GDM1 (cell line): ENCODE data around the gene POLR2F.

Source experiments
- DNase-seq: peaks from one replicate; lab custom pipeline; 2025; lab: John Stamatoyannopoulos, UW

POLR2F gene

DNA sequence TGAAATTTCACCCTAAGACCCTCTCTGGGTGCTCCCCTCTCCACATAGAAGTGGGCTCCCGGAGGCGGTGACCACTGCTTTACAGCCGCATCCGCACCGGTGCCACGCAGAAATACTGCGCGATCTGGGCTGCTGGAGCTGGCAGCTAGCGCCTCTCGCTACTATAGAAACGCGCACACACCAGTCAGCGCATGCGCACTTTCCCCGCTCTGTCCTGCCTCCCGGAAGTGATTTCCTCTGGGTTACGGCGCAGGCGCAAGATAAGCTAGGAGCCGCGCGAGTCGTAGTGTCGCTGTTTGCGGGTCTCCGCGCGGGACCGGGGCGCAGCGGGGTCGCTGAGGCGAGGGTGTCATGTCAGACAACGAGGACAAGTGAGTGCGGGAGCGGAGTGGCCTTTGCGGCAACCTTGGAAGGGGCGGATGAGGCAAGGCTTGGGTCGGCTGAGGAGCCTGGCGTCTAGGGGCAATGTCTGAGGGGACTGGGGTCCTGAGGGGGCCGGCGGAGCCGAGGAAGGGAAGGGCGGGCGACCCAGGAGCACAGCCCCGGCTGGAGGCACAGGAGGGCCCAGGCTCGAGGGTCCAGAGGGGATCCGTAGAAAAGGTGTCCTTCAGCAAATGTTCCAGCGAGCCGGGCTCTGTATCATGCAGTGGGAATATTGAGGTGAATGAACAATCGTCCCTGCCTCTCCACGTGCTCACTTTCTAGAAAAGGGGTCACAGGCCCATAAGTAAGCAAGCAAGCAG is at the start of gene POLR2F, which contains the start of gene C22orf23:
Gene POLR2F, plus strand, starts transcription at position 263 of the 743 bp plus-strand sequence. Its CDS starts 89 bp downstream, at position 352.
Gene C22orf23, minus strand, starts transcription at position 165 of the 743 bp plus-strand sequence. CDS start 452 bp downstream, outside the sequence.
- peak; percentile 89 for DNase-seq

DNA sequence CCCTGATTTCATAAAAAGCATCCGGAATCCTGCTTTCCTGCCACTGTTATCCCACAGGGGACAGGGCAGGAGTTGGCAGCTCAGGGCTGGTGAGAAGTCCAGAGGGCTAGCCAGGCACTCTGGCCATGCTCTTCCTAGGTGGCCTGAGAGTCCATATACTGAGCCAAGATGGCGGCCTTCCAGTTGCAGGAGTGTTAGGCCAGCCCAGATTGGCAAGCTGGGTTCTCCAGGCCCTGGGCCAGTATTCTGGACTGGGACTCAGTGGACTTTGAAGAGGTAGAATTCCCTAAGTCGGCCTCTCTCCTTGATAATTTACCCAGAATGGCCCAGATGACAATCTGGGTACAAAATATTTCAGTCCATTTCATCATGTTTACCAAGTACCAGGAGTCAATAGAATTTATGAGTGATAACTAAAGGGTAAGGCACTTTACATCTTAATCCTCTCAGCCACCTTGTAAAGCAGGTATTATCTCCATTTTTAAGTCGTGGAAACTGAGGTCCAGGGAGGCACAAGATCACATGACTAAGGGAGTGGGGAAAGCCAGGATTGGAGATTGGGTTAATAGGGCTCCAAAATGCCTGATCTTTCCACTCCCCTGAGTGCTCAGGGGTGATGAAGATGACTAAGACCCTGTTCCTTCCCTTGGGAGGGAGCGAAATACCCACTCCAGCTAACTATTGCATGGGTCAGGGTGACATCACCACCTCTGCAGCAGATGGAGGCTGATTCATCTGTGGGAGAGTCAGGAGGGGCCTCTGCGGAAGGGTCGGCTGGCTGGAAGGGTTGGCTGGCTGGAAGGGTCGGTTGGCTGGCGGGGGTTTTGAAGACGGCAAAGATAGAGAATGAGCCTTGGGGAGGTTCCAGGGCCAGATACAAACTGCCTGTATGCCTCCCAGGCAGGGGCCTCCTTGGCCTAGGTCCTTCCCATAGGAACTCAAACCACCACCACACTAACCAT is 48.6 kb upstream of the POLR2F start:
- DNase-seq = peak; percentile 45

DNA sequence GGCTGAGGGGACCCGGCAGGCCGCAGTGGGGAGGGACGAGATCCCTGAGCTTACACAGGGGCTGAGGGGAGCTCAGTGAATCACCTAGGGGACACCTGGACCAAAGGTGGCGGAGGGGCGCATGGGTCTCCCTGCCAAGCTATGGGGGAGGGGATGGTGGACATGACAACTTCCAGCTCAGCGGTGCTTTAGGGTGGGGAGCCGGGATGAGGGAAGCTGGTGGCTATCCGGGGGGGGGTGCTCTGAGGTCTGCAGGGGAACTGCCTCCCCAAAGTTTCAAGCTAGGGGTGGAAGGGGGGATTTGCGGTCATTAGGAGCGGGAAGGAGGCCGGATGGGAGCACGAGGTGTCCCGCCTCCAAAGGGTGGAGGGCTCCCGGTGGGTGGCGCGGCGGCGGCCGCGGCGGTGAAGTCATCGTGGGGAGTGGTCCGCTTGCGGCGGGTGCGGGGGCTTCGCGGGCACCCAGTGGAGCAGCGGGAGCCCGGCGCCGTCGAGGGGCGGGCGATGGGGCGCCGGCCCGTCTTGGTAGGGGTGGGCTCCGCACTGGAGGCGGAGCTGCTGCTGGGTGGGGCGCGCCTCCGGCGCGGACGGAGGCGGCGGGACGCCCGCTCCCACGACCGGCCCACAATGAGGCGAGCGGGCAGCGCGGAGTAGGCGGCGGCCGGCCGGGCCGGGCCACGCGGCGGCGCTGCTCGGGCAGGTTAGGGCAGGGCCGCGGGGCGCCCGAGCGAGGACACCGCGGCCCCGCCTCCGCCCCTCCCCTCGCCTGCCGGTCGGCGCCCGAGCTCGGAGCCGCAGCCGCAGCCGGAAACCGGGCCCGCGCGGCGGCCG is 47.8 kb upstream of the POLR2F start, which contains the start of gene MICALL1:
Gene MICALL1, plus strand, starts transcription at position 764 of the 830 bp plus-strand sequence. CDS start 126 bp downstream, outside the sequence.
- peak; percentile 68 for DNase-seq

DNA sequence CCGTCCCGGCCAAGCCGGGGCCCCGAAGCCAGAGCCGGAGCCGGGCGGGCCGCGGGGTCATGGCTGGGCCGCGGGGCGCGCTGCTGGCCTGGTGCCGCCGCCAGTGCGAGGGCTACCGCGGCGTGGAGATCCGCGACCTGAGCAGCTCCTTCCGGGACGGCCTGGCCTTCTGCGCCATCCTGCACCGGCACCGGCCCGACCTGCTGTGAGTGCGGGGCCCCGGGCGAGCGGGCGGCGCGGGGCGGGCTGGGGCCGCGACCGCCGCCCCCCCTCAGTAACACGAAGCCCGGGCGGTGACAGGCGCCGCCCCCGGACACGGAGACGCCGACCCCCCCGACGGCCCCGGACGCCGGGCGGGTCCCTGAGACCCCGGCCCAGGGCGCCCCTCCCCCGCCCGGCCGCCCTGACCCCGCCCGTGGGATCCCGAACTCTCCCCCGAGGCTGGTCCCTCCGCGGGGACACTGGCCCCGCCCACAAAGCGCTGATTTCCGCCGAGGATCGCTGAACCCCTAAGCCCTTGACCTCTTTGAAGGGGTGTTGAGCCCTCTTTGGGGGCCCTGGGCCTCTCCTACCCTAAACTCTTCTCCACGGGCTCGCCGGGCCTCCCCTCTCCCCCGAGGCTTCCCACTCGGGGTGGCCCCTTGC is 47.0 kb upstream of the POLR2F start:
- no peak for DNase-seq

DNA sequence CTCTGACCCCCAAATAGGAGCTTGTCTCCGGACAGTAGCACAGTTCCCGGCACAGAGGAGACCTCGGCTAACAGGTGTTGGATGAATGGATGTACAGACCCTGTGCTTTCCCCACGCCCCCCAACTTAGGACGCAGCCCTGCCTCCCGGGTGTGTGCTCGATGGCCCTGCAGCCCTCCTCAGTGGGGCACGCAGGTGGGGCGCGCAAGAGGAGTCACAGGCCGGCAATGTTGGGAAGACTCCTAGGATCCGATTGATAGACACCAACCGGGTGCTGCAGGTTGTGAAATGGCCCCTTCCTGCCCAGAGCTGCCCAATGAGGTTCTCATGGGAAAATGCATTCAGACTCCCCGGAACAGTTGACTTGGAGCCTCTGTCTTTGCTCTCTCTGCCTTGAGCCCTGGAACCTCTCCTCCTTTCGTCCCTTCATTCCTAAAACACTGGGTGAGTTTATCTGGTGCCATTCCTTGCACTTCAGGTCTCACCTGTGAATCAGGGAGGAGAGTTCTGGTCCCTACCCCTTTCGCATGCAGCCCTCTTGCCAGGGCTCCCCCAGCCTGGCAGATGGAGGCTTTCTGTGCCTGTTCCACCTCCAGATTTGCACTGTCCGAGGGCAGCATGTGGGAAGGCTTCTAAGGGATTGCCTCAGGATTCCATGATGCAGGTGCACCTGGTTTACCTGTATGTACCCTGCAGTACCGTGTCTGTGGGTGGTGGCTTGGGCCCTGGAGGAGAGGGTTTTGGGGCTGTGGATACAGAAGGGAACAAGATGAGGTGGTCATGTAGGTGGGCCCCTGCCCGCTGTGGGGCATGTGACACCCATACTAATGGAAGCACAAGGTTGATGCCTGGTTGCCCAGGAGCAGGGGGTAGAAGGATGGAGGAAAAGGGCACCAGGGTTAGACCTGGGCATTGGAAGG is 46.2 kb upstream of the POLR2F start:
- DNase-seq = no peak

DNA sequence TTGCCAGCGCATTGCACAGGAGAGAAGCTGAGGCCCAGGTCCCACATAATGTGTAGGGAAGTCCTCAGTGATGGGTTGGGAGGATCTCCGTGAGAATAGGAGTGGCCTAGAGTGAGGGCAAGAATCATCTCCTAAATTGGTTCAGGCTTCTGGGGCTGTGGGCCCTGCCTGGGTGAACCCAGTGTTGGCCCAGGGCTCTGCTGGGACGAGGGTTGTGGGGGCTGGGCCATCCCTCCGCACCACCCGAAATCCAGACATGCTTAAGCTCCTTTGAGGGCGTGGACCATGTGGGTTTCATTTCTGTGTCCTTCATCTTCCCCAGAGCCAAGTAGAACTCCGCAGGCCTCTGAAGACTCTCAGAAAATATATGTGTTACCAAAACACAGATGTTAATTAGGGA is 43.7 kb upstream of the POLR2F start:
- no peak for DNase-seq

DNA sequence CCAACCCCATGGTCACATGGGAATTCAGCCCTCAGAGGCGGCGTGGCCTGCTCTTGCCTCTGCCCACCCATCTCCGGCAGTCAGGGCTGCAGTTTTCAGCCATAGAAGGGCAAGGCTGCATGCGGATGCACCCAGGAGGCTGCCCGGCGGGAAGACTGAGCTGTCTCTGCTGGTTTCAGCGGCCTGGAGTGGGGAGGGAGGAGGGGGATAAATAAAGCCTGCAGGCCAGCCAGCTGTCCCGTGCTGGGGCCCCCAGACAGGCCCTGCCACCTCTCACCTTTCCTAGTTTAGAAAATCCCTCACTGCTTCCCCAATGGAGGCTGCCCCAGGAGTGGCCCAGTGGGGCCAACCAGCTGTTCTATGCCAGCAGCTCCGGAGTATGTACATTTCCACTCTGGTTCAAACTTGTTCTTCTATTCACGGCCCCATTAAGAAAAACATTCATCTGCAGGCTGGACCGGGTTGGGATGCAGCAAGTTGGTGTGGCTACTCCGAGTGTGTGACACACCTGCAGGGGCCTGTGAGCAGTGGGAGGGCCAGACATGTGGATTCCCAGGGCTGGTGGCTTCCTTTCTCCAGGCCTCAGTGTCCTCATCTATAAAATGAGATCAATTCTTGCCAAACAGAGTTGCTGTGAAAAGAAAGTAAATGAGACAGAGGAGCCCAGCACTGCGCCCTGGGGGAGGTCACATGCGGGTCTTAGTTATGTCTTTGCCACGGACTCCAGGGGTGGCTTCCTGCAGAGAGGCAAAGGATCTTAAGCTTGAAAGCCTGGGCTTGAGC is 42.4 kb upstream of the POLR2F start:
- no peak for DNase-seq

DNA sequence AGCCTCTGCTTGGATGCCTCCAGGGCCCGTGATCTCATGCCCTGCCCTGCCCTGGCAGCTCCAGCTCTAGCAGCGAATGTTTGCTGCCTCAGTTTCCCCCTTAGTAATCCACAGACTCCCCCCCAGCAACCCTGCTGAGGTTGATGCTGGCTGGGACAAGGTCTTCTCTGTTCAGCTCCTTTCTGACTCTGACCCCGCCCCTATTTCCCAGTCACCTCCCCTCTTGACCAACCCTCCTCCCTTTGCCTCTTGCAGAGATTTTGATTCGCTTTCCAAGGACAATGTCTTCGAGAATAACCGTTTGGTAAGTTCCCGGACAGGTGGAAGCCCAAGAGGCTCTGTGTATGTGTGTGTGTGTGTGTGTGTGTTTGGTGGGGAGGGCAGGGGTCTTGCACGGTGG is 41.8 kb upstream of the POLR2F start:
- DNase-seq = no peak

DNA sequence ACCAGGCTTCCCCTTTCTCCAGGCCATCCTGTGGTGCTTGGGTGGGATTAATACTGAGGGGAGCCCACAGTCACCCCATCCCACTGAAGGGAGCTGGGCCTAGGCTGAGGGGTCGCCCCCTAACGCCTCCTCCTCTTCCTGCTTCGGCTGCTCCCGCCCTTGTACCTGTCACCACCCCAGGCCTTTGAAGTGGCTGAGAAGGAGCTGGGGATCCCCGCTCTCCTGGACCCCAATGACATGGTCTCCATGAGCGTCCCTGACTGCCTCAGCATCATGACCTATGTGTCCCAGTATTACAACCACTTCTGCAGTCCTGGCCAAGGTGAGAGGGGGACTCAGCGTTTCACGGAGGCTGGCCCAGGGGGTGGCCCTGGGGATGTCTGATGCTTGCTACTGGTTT is 41.3 kb upstream of the POLR2F start:
- no peak for DNase-seq

DNA sequence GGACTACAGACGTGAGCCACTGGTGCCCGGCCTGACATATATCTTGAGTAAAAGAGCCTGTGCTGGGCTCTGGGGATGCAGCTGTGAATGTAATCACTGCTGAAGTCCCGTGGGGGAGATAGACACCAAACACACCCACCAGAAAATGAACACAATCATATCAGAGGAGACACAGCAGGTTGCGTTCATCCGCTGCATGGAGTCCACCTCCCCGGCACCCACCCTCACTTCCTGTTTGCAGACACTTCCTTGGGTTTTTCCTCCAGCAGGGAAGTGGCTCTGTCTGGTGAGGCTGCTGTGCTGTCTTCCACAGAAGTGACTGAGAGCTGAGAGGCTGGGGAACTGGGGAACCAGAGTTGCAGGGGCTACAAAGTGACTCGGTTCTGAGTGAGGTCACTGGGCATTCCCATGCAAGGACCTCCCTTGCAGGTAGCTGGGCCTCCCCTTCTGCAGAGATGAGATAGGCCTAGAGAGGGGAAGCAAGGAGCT is 40.2 kb upstream of the POLR2F start:
- no peak for DNase-seq

DNA sequence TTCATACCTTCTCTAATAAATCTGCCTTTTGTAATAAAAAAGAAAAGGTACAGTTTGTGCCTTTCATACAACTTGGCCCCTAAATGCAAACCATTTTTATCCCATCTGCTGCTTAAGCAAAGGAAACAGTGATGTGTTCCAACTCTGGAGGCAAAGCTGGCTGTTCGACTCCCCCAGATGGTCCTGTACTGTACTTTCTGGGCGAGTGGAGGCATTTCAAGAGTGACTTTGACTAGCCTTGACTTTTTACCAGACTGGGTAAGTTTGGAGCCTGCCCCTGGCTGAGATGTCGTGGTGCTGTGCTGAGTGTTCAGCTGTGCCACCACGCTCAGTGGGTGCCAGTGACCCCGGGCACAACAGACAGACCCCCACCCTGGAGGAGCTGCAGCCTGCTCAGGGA is 37.2 kb upstream of the POLR2F start:
- no peak for DNase-seq

DNA sequence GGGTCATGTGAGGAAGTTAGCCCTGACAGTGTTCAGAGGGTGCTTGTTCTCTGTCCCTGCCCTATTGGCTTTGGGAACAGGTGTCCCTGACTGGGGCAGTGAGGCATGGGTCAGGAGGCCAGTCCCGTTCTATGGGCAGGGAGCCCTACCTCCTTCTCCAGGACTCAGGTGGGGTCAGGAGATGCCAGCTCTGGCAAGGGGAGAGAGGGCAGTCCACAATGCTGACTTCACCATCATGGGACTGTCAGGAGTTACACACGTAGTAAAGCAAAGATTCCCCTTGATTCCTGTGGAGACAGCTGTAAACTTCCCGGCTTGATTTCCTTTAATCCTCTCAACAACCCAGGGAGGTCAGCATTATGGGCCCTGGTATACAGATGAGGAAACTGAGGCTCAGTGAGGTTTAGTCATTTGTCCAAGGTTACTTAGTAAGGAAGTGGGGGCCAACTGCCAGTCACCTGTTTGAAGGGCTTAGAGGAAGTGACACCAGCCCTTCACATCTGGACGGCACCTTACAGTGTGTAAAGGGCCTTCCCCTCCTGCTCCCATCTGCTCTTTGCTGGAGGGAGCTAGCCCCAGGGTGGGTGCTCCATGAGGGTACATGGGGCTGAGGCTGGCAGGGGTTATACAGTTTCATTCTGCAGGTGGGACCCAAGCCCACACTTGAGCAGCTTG is 35.5 kb upstream of the POLR2F start:
- DNase-seq = no peak

DNA sequence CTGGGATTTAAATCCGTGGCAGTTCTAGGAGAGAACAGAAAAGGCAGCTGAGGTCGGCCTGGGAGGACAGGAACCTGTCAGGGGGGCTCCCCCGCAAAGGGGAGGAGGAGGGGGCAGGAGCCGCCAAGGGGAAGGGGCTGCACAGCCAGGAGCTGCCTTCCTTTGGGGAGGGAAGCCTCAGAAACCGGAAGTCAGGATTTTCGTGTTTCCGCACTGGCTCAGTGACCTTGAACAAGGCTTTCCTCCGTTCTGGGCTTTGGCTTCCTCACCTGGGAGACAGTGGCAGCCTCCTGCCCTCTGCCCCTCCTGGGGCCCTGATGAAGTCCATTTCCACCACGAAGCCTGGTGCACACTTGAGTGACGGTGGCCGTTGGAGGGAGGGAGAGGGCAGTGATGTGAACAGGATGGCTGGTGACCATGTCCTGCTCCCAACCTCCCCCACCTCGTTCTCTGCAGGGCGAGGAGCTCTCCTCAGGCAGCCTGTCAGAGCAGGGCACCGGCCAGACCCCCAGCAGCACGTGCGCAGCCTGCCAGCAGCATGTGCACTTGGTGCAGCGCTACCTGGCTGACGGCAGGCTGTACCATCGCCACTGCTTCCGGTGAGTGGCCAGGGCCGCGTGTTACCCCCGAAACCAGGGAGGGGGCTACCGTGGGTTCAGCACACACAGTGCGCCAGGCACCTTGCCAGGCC is 34.8 kb upstream of the POLR2F start:
- DNase-seq = no peak

DNA sequence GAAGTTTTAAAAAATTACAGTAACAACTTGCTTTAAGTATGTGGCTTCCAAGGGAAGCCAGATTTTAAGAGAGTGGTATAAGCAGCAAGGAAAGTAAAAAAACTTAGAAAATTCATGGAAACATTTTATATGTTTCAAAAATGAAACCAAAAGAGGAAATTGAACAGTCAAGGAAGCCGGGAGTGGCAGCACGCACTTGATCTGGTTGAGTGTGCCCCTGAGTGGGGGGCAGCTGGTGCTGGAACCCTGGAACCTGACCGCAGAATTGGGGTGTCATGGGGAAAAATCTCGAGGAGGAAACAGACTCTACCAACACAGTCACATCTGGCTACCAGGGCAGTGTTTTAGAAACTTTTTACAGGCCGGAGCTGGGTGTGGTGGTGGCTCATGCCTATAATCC is 33.4 kb upstream of the POLR2F start:
- DNase-seq = no peak

DNA sequence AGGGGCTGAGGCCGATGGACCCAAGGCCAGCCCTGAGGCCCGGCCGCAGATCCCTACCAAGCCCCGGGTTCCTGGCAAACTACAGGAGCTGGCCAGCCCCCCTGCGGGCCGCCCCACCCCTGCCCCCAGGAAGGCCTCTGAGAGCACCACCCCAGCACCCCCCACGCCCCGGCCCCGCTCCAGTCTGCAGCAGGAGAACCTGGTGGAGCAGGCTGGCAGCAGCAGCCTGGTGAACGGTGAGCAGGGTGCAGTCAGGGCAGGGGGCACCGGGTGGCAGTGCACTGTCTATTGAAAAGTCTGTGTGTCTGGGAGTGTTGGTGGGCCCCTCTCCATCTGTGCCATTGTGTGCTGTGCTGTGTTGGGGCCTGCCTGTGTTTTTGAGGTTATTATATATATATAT is 31.3 kb upstream of the POLR2F start:
- no peak for DNase-seq

DNA sequence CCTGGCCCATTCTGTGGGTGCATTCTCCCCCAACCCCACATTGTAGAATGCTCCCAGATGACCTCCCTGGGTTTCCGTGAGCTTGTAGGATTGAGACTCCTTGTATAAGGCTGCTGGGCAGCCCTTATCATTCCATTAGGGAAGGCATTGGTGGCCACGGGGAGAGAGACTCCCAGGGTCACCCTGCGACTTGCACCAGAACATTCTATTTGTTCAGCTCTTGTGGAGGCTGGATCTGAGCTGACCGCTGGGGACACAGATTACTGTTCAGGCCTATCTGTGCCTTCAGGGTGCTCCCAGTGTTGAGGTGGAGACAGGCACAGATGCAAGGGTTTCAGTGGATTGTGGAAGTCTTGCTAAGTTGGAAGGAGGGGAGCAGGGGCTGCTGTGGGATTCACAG is 29.6 kb upstream of the POLR2F start:
- no peak for DNase-seq

DNA sequence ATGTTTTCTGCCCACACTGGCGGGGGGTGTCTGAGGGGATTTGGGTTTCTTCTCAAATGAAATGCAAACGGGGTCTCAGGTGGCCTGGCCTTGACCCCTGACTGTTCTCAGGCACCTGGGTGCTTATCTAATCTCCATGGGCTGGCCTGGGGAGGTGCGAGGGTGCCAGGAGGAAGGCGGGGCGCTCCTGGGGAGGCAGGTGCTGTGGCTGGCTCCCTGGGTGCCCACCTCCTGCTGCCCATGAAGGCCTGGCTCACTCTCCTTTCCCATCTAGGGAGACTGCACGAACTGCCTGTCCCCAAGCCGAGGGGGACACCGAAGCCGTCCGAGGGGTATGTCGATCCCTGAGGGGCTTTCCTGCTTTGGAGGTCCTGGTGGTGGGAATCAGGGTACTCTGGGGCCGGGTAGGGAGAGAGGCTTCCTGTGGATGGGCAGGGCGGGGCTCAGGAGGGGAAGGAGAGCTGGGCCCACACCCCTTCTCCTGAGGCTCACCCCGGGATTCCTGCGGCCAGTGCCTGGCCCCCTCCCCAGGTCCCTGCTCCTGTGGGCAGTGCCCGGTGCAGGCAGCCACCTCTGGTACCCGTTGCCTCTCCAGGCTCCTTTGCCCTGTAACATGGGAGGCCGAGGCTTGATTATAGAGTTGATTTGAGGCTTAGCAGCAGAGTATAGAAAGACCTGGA is 29.0 kb upstream of the POLR2F start:
- no peak for DNase-seq

DNA sequence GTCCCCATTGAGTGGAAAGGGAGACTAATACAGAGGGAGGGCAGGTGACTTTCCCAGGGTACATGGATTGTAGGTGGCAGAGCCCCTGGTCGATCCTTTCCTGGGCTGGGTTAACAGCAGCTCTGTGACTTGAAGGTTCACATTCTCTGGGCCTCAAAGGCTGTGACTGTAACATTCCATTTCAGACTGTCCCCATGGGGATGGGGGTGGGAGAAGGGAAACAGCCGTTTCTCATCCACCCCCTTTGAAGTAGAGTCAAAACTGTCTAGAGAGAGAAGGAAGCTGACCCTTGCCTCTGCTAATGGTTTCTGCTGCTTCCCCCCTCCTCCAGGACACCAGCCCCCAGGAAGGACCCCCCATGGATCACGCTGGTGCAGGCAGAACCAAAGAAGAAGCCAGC is 28.2 kb upstream of the POLR2F start:
- no peak for DNase-seq
